ENCODE measurements around the gene IL13RA1. TPM values are rescaled to one million over a fixed set of nuclear protein-coding genes. Genes with fewer than 3 reads are reported as not detected.

The IL13RA1 gene
- total RNA-seq (2022; extraction: Qiagen RNA extraction), result 50.4 to 72.0 TPM (median 61.1 TPM) in 5 replicates

DNA sequence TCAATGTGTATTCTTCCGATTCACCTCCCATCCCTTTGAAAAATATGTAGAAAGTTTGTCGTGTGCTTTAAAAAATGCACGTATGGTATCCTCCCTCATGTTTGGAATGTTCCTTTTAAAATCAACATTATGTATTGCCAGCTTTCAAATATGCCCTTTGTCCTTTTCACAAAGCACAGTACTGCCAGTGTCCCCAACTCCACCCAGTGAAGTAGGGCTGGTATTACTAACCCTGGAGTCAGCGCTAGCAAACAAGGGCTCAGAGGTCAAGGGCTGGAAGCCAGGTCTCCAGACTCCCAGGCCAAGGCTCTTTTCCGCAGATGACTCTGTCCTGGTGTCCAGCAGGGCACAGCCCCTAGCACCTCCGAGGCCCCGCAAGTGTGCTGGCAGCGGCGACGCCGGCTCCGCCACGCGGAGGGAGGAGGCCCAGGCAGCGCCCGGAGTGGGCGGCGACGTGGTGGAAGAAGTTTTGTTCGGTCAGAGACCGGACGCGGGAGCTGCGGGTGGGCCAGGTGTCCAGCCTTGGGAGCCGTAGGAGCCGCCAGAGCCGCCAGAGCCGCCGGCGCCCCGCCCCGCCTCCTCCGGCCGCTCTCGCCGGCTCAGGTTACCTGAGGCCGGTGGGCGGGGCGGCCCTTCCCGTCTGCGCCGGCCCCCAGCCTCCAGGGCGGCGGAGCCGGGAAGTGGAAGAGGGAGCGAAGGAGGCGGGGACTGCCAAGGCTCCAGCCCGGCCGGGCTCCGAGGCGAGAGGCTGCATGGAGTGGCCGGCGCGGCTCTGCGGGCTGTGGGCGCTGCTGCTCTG is at the start of gene IL13RA1:
TSS of gene IL13RA1 (plus strand) at position 720 of the 799 bp plus-strand sequence. CDS start at position 753, 33 bp downstream.

DNA sequence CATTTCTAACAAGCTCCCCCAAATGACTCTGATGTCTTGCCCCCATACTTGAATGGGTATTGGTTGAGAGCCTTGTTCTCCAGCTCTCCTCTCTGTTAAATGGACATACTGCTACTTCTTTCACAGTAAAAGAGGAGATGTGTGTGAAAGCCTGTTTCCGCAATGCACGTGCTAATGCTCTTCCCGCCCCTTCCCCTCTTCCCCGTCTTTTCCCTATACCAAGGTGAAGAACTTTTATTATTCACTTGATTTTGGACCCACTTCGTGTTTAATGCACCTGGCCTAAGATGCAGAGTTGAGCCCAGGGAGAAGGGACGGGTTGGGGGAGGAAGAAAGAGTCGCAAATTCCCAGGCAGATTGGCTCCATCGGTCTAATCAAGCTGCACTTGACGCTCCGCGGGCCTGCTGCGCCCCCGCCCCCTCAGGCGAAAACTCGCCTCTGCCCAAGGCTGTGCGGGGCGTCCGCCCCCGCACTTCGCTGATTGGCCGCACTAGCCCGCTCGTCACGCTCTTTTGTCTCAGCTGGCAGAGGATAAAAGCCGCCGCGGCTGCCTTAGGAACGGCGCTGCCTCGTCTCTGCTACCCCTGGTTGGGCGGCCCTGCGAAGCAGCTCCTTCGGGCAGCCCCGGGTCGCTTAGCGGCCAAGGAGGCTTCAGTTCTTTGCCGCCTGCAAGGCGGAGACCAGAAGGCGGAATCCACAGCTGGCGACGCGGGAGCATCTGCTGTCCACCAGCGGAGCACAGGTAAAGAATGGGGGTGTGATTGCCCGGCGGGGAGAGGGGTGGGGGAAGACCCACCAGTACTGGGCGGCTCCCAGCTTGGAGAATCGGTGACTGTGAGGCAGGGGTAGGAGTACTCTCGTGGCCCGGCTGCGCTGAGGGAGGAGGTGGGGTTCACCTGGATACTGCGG is 96.1 kb downstream of the IL13RA1 start, which contains the start of gene ZCCHC12:
TSS of gene ZCCHC12 (plus strand) at position 562 of the 910 bp plus-strand sequence. CDS start 1,421 bp downstream, outside the sequence.

Other genes starting within 250 kb of the IL13RA1 start
- gene DOCK11, start 231.8 kb upstream of the IL13RA1 start, total RNA-seq (2022; extraction: Qiagen RNA extraction), result 6.3 to 8.5 TPM (median 7.0 TPM) in 5 replicates
- 0.15 to 0.30 TPM (median 0.17 TPM) in 5 replicates for gene ZCCHC12, start 96.2 kb downstream of the IL13RA1 start, total RNA-seq (2022; extraction: Qiagen RNA extraction)
- gene LONRF3, start 247.0 kb downstream of the IL13RA1 start, total RNA-seq (2022; extraction: Qiagen RNA extraction), result 3.0 to 3.6 TPM (median 3.4 TPM) in 5 replicates